ENCODE measurements around the gene TMEM87B. TPM values are rescaled to one million over a fixed set of nuclear protein-coding genes. Genes with fewer than 3 reads are reported as not detected.
A peak's percentile ranks its signal among the peaks of the same experiment; 100 is the strongest.

The TMEM87B gene
- total RNA-seq, 1 experiment from 2014 or later = 10.5 TPM

- Mint-ChIP-seq H3K27ac (peak overlapping the region; percentile 62 to 91 (median 77); a peak in 6 of 7 replicates), H3K4me1 (peaks cover 20 to 25% of the 10 kb centered on the region in 2 experiments), H3K4me3 (peak overlapping the region in 1 of 2 experiments; percentile 16; a peak in 1 of 5 replicates), H3K36me3 (ENCODE audit: insufficient read depth in 1 of 3, low read depth in 3 of 3) (peaks cover 0 to 4% (median 0%) of the 10 kb centered on the region in 3 experiments; a peak in 3 of 7 replicates), H3K9me3 (peaks cover 0 to under 1% of the 10 kb centered on the region in 2 experiments; a peak in 1 of 5 replicates), H3K27me3 (ENCODE audit: low read depth) (no peaks in the 10 kb centered on the region)
- Histone ChIP-seq H3K4ac (ENCODE audit: low read depth, low read length) (no peak overlapping the region), H3K27ac (ENCODE audit: insufficient read length, low read depth, low read length) (peak overlapping the region; percentile 76), H3K4me2 (ENCODE audit: insufficient read depth, insufficient read length, low read length) (peak overlapping the region; percentile 39), H4K91ac (ENCODE audit: insufficient read length, low read depth, low read length) (no peak overlapping the region), H3K4me1 (ENCODE audit: insufficient read depth, low read length) (no peaks in the 10 kb centered on the region), H2BK5ac (ENCODE audit: insufficient read length, low read length) (no peak overlapping the region), H3K9ac (ENCODE audit: extremely low read depth, insufficient read length, low read length) (no peak overlapping the region), H3K9me3 (ENCODE audit: control insufficient read depth, low read depth, low read length) (no peaks in the 10 kb centered on the region), H3K79me1 (ENCODE audit: insufficient read depth, low read depth, low read length, poor library complexity, severe bottlenecking) (no peaks in the 10 kb centered on the region), H3K56ac (ENCODE audit: insufficient read length, low read depth, low read length) (no peak overlapping the region), H2AK5ac (ENCODE audit: insufficient read length, low read length) (no peak overlapping the region), H4K5ac (ENCODE audit: insufficient read length, low read depth, low read length) (no peak overlapping the region), H3K79me2 (ENCODE audit: insufficient read depth, low read length) (no peaks in the 10 kb centered on the region), H2BK12ac (ENCODE audit: insufficient read length, low read depth, low read length) (no peak overlapping the region), H2AFZ (ENCODE audit: low read length) (peak overlapping the region; percentile 85), H3K27me3 (ENCODE audit: insufficient read depth, low read length) (no peaks in the 10 kb centered on the region), H2BK20ac (ENCODE audit: low read depth, low read length, poor library complexity, severe bottlenecking) (no peak overlapping the region), H3K18ac (ENCODE audit: insufficient read length, low read depth, low read length) (peak overlapping the region; percentile 46), H3K23ac (ENCODE audit: insufficient read length, low read depth, low read length) (no peak overlapping the region), H4K8ac (replicated peaks; ENCODE audit: insufficient read length, low read depth, low read length) (no peak overlapping the region), H3K23me2 (ENCODE audit: insufficient read length, low read depth, low read length, poor library complexity, severe bottlenecking) (no peaks in the 10 kb centered on the region), H2BK15ac (ENCODE audit: low read depth, low read length) (no peak overlapping the region), H2BK120ac (ENCODE audit: low read depth, low read length, poor library complexity, severe bottlenecking) (no peak overlapping the region), H4K20me1 (ENCODE audit: control insufficient read depth, insufficient read depth, insufficient read length) (no peaks in the 10 kb centered on the region), H3K14ac (ENCODE audit: insufficient read depth, low read length) (peak overlapping the region; percentile 26; the same call in 1 of the 2 replicates), H3T11ph (ENCODE audit: low read length) (no peak overlapping the region)
- peak; percentile 49 for DNase-seq
- no peak for TF ChIP-seq CTCF (conservative IDR thresholded peaks at IDR 0.05)
- WGBS (ENCODE audit: extremely low coverage, insufficient read length, low lambda C conversion rate) = no CpG with 5 or more reads among the region's 12 CpGs
These were observed 23.4 kb upstream of the TMEM87B start for GRCh38 chr2:112031473-112032223.
